ENCODE data around the gene MINDY4. TPM values are rescaled to one million over a fixed set of nuclear protein-coding genes. Genes with fewer than 3 reads are reported as not detected.

The MINDY4 gene
- total RNA-seq, 1 donor from 2014 or later, result 1.2 TPM

DNA sequence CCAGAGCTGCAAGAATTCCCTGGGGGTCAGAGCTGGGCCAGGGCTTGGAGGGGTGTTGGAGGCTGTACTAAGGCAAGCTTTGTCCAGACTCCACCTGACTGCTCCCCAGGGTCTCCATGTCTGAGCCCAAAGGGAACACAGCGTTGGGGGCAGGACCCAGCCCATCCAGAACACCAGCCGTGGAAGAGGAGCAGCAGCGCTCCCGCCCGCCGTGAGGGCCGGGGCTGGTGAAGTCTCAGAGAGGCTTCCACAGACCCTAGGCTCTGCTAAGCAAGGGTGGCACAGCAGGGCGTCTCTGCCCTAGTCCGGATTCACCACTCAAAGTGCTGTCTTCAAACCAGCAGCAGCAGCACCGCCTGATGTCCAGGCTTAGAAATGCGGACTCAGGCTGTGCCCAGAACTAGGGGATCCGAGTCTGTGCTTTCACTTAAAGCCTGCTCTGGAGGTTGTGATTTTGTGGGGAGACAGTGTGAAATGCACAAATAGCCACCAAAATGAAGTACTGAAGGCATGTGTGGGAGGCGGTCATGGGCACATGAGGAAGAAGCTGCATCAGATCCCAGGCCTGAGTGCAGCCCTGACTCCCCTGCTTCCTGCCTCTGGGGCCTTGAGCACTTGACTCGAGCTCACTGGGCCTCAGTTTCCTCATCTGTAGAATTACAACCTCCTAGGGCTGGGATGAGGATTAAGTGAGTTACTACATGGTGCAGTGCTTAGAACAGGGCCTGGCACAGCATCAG, 123.8 kb downstream of the MINDY4 start:
- Mint-ChIP-seq H3K36me3 (ENCODE audit: low read depth) (no peaks in the 10 kb centered on the region), H3K4me1 (no peaks in the 10 kb centered on the region), H3K9me3 (no peaks in the 10 kb centered on the region), H3K27me3 (peaks cover 3% of the 10 kb centered on the region), H3K27ac (no peak overlapping the region), H3K4me3 (no peak overlapping the region)
- intact Hi-C loops (cut with micrococcal nuclease), result no loop called here
- DNase-seq, result no peak

DNA sequence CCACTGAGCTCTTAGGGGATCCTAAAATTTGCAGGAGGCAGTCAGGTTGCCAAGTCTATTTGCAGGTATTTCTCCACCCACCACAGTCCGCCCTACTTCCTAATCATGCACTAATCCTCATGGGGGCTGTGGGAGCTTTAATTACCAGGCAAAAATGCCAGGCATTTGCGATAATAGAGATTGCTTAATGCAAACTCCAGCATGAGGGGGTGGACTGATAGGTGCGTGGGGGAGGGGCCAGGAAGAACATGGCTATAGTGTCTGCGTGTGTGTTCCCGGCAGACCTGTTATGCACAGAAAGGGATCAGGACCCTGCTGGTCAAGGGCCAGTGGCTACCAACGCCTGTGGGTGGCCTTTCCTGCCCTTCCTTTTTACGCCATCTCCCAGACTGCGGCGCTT, 124.8 kb downstream of the MINDY4 start:
- no peaks in the 10 kb centered on the region for H3K36me3 Mint-ChIP-seq (ENCODE audit: low read depth)
- DNase-seq, result no peak
- H3K27me3 Mint-ChIP-seq, result no peaks in the 10 kb centered on the region
- H3K27ac Mint-ChIP-seq, result no peak overlapping the region
- intact Hi-C loops (cut with micrococcal nuclease), result no loop called here
- H3K4me1 Mint-ChIP-seq, result no peaks in the 10 kb centered on the region
- no peak overlapping the region for H3K4me3 Mint-ChIP-seq
- no peaks in the 10 kb centered on the region for H3K9me3 Mint-ChIP-seq

DNA sequence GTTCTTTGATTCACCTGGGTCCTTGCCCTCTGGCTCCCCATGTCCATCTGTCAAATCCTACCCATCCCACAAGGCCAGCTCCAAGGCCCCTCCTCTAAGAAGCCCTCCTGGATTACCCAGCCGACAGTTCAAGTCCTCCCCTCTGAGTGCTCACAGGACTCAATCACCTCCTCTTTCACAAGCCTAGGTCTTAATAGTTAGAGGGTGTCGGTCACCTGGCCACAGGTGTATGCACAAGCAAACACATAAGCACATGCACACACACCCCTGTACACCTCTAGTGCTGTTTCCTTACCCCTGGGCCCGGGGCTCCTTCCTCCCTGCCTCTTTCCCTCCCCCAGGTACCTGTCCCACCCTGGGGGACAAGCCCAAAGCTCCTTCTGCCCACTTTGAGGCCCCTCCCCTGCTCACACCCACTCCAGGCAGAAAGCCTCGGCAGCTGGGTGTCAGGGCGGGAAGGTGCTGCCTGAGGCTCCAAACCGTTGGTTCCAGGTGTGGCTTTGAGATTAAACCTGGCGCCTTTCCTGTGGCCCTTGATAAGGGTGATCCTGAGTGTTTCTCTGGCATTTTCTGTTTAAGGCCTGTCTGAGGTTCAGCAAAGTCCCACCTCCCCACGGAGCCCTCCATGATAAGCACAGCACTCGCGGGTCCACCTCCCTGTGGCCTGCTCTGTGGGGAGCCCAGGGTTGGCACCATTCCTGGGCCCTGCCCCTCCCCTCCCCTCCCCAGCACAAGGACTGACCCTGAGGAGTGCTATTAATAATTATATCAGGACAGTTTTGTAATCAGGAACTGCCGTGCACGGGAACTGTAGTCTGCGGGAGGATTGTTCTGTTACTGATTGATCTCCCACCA, 125.8 kb downstream of the MINDY4 start:
- Mint-ChIP-seq H3K27me3 (no peaks in the 10 kb centered on the region), H3K4me1 (peaks cover 2% of the 10 kb centered on the region), H3K36me3 (ENCODE audit: low read depth) (no peaks in the 10 kb centered on the region), H3K9me3 (no peaks in the 10 kb centered on the region), H3K4me3 (no peak overlapping the region), H3K27ac (no peak overlapping the region)
- intact Hi-C loops (cut with micrococcal nuclease), result no loop called here
- DNase-seq, result no peak

DNA sequence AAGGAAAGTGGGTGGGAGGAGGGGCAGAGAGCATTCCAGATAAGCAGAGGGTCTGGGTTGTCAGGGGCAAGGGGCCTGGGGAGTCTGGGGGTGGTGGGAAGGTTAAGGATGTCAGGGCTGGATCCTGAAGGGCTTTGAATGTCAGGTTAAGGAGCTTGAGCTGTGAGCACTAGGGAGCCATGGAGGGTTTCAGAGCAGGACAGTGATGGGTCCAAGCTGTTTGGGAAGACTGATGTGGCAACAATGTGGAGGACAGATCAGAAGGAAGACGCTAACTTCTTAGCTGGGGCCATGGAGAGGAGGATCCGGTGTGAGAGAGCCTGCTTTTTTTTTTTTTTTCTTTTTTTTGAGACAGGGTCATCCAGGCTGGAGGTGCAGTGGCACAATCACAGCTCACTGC, 126.6 kb downstream of the MINDY4 start:
- Mint-ChIP-seq H3K4me3 (no peak overlapping the region), H3K9me3 (no peaks in the 10 kb centered on the region), H3K36me3 (ENCODE audit: low read depth) (no peaks in the 10 kb centered on the region), H3K4me1 (peaks cover 2% of the 10 kb centered on the region), H3K27me3 (no peaks in the 10 kb centered on the region), H3K27ac (no peak overlapping the region)
- no peak for DNase-seq
- intact Hi-C loops (cut with micrococcal nuclease), result no loop called here

DNA sequence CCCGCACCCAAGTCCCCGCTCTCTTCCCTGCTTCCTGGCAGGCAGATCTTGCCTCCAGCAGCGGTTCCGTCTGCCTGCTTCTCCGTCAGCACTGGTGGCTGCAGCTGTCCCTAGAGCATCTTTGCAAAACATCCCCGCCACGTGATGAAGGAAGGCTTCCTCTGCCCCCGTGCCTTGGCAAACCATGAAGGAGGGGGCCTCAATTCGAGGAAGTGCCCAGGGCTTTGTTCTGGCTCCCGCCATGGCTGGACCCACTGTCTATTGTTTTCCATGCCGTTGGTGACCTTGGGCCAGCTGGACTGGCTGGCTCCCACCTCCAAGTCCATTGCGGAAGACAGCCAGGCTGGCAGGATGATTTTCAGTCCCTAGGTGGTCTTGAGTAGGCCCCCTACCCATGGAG, 127.2 kb downstream of the MINDY4 start:
- no peak for DNase-seq
- Mint-ChIP-seq H3K27ac (no peak overlapping the region), H3K36me3 (ENCODE audit: low read depth) (no peaks in the 10 kb centered on the region), H3K4me1 (peaks cover 2% of the 10 kb centered on the region), H3K9me3 (no peaks in the 10 kb centered on the region), H3K4me3 (no peak overlapping the region), H3K27me3 (no peaks in the 10 kb centered on the region)
- intact Hi-C loops (cut with micrococcal nuclease), result no loop called here

DNA sequence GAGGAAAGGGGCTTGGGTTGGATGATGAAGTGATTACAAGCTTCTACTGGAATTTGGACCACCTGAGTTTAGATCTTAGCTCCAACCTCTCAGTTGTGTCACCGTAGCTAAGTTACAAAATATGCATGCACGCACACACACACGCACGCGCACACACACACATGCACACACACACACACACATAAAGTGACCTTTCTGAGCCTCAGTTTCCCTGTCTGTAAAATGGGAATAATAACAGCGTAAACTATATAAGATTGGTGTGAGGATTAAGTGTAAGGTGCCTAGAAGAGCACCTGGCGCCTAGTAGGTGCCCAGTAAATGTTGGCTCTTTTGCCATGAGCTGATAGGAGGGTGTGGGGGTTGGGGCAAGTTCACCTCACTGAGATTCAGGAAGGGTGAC, 127.8 kb downstream of the MINDY4 start:
- Mint-ChIP-seq H3K36me3 (ENCODE audit: low read depth) (no peaks in the 10 kb centered on the region), H3K4me3 (no peak overlapping the region), H3K27me3 (no peaks in the 10 kb centered on the region), H3K27ac (no peak overlapping the region), H3K9me3 (no peaks in the 10 kb centered on the region), H3K4me1 (peaks cover 2% of the 10 kb centered on the region)
- intact Hi-C loops (cut with micrococcal nuclease), result no loop called here
- no peak for DNase-seq

DNA sequence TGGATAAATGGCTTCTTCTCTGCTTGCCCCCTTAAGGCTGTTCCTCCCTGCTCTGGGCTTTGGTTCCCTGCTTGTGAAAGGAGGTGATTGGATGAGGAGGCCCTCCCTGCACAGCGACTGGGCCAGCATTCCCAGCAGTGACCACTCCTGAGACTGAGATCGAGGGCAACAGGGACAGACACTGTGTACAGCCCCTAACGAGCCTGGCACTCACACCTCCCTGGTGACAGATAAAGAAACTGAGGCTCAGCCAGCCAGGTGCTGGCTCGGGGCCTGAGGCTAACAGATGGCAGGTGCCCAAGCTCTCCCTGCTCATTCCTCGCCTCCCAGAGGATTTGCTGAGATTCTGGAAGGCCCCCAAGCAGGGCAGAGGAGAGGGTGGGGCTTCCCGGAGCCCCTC, 128.4 kb downstream of the MINDY4 start:
- H3K36me3 Mint-ChIP-seq (ENCODE audit: low read depth), result no peaks in the 10 kb centered on the region

DNA sequence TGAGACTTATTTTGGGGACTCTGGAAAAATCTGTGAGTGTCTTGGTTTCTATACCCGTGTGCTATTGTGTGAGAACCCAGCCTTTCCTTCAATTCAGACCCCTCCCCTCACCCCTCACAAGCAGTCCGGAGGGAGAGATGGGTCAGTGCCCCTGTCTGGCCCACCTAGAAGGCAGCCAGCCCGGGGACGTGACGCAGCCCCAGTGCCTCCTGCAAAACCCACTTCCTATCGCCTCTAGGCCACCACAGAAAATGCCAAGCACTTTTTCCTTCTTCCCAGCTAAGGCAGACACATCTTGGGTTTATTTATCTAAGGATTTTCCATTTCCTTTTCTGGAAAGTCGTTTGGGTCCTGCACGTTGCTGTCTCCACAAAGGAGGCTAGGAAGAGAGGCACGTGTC, 128.8 kb downstream of the MINDY4 start:
- Mint-ChIP-seq H3K4me3 (no peak overlapping the region), H3K27me3 (no peaks in the 10 kb centered on the region), H3K9me3 (no peaks in the 10 kb centered on the region), H3K27ac (no peak overlapping the region), H3K4me1 (peaks cover 2% of the 10 kb centered on the region), H3K36me3 (ENCODE audit: low read depth) (no peaks in the 10 kb centered on the region)
- intact Hi-C loops (cut with micrococcal nuclease), result no loop called here
- no peak for DNase-seq

More for the DNA sequence above, 128.4 kb downstream of the MINDY4 start:
- DNase-seq, result no peak
- no peaks in the 10 kb centered on the region for H3K9me3 Mint-ChIP-seq
- H3K27me3 Mint-ChIP-seq, result no peaks in the 10 kb centered on the region
- H3K4me1 Mint-ChIP-seq, result peaks cover 2% of the 10 kb centered on the region
- no peak overlapping the region for H3K27ac Mint-ChIP-seq
- no peak overlapping the region for H3K4me3 Mint-ChIP-seq
- intact Hi-C loops (cut with micrococcal nuclease), result no loop called here

DNA sequence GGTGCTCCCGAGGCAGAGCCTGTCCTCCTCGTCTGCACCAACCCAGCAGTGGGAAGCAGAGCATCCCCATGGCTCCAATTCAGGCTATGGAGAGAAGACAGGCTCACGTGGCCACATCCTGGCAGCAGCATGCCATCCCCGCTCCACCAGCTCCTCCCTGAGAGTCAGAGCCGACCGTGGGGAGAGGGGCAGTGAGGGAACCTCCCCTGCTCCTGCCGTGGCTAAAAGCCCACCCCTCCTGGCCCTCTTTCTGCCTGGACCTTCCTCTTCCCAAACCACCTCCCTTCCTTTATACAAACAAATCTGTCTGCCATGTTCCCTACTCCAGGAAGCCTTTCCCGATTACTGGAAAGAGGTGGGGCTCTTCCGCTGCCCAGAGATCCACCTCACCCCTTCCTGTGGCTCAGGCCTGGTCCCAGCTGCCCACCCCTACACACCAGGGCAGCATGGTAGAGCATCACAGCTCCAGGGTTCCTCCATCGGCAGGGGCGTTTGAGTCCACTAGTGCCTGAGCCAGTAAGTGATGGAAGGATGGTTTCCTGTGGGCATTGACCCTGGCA, 129.7 kb downstream of the MINDY4 start:
- no peak overlapping the region for H3K4me3 Mint-ChIP-seq
- intact Hi-C loops (cut with micrococcal nuclease), result no loop called here

DNA sequence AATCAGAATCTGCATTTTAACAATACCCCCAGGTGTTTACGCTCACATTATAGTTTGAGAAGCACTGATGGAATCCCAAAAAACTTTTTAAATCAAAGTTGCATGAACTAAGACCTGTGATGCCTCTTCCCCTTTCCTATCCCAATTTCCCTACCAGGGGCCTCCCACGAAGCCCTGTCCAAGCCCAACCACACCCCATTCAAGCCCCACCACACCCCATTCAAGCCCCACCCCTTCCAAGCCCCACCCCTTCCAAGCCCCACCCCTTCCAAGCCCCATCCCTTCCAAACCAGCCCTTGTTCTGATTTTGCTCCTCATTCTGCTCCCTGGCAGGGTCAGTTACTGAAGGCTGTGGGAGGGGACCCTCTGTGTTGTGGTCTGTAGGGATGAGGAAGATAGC, 130.6 kb downstream of the MINDY4 start:
- DNase-seq, result no peak

More for the DNA sequence above, 129.7 kb downstream of the MINDY4 start:
- H3K9me3 Mint-ChIP-seq, result no peaks in the 10 kb centered on the region
- H3K27me3 Mint-ChIP-seq, result no peaks in the 10 kb centered on the region
- no peaks in the 10 kb centered on the region for H3K36me3 Mint-ChIP-seq (ENCODE audit: low read depth)
- H3K4me1 Mint-ChIP-seq, result peaks cover 2% of the 10 kb centered on the region
- H3K27ac Mint-ChIP-seq, result no peak overlapping the region
- DNase-seq, result no peak

DNA sequence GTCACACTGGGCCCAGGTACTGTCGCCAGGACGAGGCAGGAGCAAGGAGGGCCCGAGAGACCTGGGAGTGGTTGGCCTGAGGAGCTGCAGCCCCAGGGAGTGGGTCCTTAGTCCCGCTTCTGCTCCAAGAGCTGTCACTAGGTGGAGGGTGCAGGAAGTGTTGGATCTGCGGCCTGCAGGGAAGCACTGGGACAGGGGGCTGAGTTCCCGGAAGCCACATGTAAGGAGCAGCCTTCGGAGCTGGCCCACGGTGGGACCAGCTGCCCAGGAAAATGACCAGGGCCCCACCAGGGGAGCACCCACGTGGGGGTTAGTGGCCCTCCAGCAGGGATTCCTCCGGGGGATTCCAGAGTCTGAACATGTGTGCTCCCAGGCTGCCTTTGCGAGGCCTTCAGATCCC, 131.2 kb downstream of the MINDY4 start:
- Mint-ChIP-seq H3K27me3 (no peaks in the 10 kb centered on the region), H3K4me1 (peaks cover 2% of the 10 kb centered on the region), H3K4me3 (no peak overlapping the region), H3K9me3 (no peaks in the 10 kb centered on the region), H3K27ac (no peak overlapping the region), H3K36me3 (ENCODE audit: low read depth) (no peaks in the 10 kb centered on the region)
- no peak for DNase-seq
- intact Hi-C loops (cut with micrococcal nuclease), result no loop called here

More for the DNA sequence above, 130.6 kb downstream of the MINDY4 start:
- Mint-ChIP-seq H3K36me3 (ENCODE audit: low read depth) (no peaks in the 10 kb centered on the region), H3K27me3 (no peaks in the 10 kb centered on the region), H3K4me1 (peaks cover 2% of the 10 kb centered on the region), H3K27ac (no peak overlapping the region), H3K9me3 (no peaks in the 10 kb centered on the region), H3K4me3 (no peak overlapping the region)
- intact Hi-C loops (cut with micrococcal nuclease), result no loop called here

DNA sequence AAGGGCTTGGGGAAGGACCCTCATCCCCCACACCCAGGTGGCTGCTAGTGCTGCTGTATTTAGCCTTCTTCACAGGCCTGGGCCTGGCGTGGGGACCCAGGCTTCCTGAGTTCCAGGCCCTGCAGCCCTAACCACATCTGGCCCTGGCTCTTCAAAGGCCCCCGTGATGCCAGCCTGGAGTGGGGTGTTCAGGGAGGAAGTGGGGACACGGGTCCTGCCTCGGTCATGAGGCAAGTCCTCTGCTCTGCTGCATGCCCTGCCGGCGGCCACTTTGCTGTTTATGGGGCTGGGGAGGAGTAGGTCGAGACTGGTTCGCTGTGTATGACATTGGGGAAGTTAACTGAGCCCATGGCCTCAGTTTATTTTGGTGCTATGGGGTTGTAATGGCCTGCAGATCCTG, 131.9 kb downstream of the MINDY4 start:
- H3K36me3 Mint-ChIP-seq (ENCODE audit: low read depth), result no peaks in the 10 kb centered on the region
- intact Hi-C loops (cut with micrococcal nuclease), result no loop called here
- no peak overlapping the region for H3K27ac Mint-ChIP-seq
- H3K27me3 Mint-ChIP-seq, result no peaks in the 10 kb centered on the region
- no peak for DNase-seq
- H3K4me3 Mint-ChIP-seq, result no peak overlapping the region
- H3K4me1 Mint-ChIP-seq, result peaks cover 2% of the 10 kb centered on the region
- H3K9me3 Mint-ChIP-seq, result no peaks in the 10 kb centered on the region

DNA sequence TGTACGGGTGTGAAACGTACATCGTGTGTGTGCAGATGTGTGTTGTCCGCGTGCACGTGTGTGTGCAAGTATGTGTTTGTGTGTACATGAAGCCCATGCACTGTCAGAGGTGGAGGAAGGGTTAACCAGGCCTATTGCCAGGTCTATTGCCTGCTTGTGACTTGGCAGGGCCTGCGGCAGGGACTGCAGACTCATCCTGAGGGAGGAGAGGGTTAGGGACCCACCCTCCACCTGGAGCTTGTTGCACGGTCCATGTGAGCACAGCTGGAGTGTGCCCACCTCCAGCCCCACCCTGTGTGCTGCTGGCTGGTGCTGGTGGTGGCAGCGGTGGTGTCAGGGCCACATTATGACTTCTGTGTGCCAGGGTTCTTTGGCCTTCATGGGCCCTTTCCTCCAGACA, 133.3 kb downstream of the MINDY4 start:
- H3K4me3 Mint-ChIP-seq, result no peak overlapping the region
- H3K9me3 Mint-ChIP-seq, result no peaks in the 10 kb centered on the region
- H3K27me3 Mint-ChIP-seq, result no peaks in the 10 kb centered on the region
- no peak for DNase-seq
- no peaks in the 10 kb centered on the region for H3K36me3 Mint-ChIP-seq (ENCODE audit: low read depth)
- no peak overlapping the region for H3K27ac Mint-ChIP-seq
- peaks cover 2% of the 10 kb centered on the region for H3K4me1 Mint-ChIP-seq
- intact Hi-C loops (cut with micrococcal nuclease), result no loop called here

All from activated CD4-positive, alpha-beta T cell treated with anti-CD3 and anti-CD28 coated beads, Interleukin-2, amount 10 ng/mL, durations not matched to agents 24 days and 14 days (primary cell).